GM19397 (cell line): ENCODE data around the gene FADS1.

Experiments
- ATAC-seq: cut with Tn5 transposase; IDR thresholded peaks from one replicate; pipeline ENCODE4 v1.9.1; 2021; ENCODE audit warnings: mild to moderate bottlenecking, moderate library complexity; ENCODE audit not compliant: unreplicated experiment

Gene FADS1

GRCh38 chr11:61846362-61847020 is 29.7 kb upstream of the FADS1 start:
- no peak for ATAC-seq

DNA sequence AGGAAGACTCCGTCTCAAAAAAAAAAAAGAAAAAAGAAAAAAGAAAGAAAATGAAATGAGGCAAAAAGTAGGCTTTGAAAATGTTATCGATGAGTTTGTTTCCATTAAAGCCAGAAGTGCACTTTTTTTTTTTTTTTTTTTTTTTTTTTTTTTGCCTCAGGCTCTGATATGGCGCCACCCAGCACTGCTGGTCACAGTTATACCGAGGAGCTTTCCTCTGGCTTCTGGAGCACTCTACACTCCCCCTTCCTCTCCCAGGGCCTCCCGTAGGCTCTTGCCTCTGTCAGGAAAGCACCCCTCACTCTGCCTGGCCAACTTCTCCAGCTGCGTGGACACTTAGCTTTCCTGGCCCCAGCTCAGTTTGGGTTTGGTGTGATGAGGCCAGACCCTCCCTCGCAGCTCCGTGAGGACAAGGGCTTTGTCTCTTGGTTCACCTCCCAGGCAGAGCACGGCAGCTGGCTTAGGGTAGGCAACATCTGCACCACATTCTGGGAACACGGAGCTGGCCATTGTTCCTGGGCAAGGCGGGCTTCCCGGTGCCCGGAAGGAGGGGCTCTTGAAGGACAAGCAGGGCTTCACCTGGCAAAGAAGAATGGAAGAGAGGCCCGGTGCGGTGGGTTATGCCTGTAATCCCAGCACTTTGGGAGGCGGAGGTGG is 28.2 kb upstream of the FADS1 start:
- ATAC-seq = no peak

GRCh38 chr11:61842528-61842820 is 25.7 kb upstream of the FADS1 start:
- no peak for ATAC-seq

- no peak for ATAC-seq
Observed at GRCh38 chr11:61841636-61842527, 25.1 kb upstream of the FADS1 start.

DNA sequence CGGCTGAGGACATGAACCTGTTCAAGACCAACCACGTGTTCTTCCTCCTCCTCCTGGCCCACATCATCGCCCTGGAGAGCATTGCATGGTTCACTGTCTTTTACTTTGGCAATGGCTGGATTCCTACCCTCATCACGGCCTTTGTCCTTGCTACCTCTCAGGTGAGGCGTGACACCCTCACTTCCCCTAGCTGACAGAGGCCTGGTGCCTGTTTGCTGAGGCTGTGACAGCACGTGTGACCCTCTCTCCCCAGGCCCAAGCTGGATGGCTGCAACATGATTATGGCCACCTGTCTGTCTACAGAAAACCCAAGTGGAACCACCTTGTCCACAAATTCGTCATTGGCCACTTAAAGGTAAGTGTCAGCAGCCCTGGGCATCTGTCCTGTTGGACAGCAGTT is 23.6 kb upstream of the FADS1 start:
- no peak for ATAC-seq

- ATAC-seq = no peak
Observed at GRCh38 chr11:61839742-61840141, 22.9 kb upstream of the FADS1 start.

- ATAC-seq = no peak
Observed at GRCh38 chr11:61838921-61839320, 22.1 kb upstream of the FADS1 start.

GRCh38 chr11:61838501-61838900 is 21.7 kb upstream of the FADS1 start:
- no peak for ATAC-seq

- ATAC-seq = no peak
Observed at GRCh38 chr11:61837411-61838005, 20.7 kb upstream of the FADS1 start.

DNA sequence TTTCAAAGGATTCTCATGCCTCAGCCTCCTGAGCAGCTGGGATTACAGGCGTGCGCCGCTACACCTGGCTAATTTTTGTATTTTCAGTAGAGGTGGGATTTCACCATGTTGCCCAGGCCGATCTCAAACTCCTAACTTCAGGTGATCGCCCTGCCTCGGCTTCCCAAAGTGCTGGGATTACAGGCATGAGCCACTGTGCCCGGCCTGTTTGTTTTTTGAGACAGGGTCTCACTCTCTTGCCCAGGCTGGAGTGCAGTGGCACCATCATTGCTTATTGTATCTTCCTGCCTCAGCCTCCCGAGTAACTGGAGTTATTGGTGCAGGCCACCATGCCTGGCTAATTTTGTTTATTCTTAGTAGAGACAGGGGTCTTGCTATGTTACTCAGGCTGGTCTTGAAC is 19.4 kb upstream of the FADS1 start:
- ATAC-seq = no peak

- ATAC-seq = peak; percentile 81
Observed at GRCh38 chr11:61834278-61835048, 17.7 kb upstream of the FADS1 start.

DNA sequence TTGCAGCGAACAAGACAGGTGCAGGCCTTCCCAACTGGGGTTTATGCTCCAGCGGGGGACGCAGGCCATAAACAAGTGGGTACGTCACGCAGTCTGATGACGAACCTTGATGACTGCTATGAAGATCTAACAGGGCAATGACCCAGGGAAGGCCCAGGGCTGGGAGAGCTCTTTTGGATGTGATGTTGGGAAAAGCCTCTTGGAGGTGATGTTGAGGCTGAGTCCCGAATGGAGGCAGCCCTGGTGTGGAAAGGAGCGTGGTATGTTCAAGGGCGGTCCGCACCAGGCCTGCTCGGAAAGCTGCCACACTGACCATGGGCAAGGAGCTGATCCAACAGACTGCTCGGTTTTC is 17.1 kb upstream of the FADS1 start:
- ATAC-seq = no peak

DNA sequence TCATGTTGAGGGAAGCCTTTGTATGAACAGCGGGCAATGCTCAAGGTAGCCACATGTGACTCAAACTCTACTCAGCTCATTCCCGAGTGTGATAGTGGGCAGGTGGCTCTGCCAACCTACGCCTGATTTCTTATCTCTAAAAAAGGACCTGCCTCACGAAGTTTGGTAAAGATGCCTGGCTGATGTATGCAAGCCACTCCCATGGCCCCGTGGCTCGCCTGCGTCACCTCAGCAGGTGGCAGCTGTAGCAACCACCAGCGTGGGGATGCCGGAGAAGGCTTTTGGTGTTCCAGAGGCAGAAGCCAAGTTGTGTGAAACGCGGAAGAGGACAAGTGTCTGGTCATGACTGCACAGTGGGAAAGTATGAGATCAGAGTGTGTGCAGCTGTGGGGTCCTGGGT is 16.7 kb upstream of the FADS1 start:
- ATAC-seq = no peak

GRCh38 chr11:61832754-61833153 is 16.0 kb upstream of the FADS1 start:
- ATAC-seq = no peak

DNA sequence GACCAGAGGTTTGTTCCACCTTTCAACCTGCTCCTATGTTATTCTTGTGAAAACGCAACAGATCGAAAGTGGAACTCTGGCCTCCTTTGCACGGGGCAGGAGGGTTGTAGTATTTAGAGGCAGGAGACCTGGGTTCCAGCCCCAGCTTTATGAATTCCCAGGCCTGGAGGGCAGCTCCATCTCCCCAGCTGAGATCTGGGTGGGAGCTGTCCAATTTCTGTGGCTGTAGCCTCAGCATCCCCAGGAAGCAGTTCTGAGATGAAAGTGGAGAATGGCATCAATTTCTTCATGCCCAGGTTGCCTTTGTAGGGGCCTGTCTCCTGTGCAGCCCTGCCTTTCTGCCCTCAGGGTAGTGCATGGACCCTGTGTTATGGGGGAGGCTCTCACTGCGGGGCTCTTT is 15.4 kb upstream of the FADS1 start:
- no peak for ATAC-seq

DNA sequence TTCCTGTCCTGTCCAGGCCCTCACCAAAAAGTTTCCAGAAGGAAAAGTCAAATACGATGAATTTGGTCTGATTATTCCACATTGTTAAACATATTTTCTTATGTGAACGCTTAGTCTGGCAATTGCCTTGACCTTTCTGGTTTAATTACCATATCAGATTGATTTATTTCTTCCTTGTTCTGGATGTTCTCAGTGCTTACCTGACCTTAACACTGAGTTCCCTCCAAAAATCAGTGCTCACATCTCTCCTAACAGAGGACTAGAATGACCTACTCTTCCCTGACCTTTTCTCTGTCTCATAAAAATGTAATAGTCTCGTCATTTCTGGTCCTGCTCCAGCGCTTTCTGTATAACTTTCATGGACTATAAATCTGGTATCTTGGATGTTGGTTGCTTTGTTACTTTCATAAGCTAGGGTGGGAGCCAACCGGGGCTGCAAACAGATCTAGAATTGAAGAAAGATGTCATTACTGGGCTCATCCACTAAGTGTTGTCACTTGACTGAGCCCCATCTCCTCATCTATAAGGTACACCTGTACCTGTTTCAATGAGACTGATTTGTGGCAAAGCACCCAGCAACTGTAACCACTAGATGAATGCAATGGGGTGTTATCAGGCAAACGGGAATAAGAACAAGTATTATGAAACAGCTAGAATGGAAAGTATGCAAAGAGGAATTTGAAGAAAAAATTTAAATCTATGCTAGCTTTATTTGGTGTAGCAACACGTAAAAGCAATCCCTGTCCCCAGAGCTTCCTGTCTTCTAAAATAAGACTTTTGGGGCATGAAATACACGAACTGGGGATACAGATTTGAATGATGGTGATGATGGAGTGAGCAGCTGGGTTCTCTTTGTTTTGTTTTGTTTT is 13.7 kb upstream of the FADS1 start:
- no peak for ATAC-seq

- no peak for ATAC-seq
Observed at GRCh38 chr11:61829806-61830205, 13.0 kb upstream of the FADS1 start.

DNA sequence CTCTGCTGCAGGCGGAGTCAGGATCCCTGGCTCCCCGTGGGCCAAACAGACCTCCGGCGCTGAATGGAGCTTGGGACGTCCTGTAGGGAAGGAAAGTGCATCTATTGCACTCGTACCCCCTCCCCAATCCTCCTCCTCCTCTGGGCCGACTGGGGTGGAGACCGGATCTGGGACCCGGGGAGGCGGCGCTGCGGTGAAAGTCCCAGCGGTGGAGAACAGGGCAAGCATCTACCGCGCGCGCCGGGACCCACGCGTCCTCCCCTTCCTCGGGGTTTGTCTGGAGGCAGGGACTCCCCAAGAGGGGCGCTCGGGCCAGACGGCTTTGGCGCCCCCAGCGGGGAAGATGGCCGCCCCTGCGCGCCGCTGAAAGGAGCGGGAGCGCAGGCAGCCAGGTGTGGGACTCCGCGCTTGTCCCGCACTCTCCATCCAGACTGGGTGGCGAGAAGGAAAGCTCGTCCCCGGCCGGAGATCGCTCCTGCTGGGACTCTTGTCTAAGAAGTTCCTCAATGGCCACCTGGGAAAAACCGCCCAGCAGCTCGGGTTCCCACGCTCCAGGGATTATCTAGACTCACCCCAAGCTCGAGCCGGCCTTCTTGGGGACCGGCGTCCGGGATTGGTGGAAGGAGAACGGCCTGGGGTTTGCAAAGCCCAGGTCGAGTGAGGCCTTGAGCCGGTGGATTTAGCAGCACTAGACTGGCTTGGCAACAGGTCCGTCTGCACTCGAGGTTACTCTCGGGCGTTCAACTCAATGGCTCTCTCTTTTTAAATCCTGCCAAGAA is 12.0 kb upstream of the FADS1 start:
- no peak for ATAC-seq

GRCh38 chr11:61828379-61828628 is 11.5 kb upstream of the FADS1 start:
- ATAC-seq = no peak
